GM12878 (cell line): ENCODE results near the gene RAB22A. TPM values are rescaled to one million over a fixed set of nuclear protein-coding genes. Genes with fewer than 3 reads are reported as not detected.

Experiments
- ATAC-seq: fragments of 200-7000 bp; cut with Tn5 transposase; 3 replicates; pipeline ENCODE4 v1.9.1; 2020; ENCODE audit warnings: mild to moderate bottlenecking, moderate library complexity
- BruUV-seq: library from RNA; stranded (reverse); fragments of 400-500 nt; replicated peaks from 2 replicates; lab custom pipeline; 2021; lab: Mats Ljungman, UMichigan
- CTCF ChIA-PET: fragments of 300-600 bp; sonication (Branson Sonifier 250); formaldehyde crosslinking; extraction: SDS; loops from one replicate; lab custom pipeline; 2021; ENCODE audit warnings: inconsistent platforms; lab: Yijun Ruan, JAX
- POLR2A ChIA-PET: fragments of 350-600 bp; formaldehyde crosslinking; extraction: SDS; loops from one replicate; lab custom pipeline; 2021; ENCODE audit warnings: inconsistent platforms; lab: Charles Lee
- RAD21 ChIA-PET: fragments of 300-600 bp; sonication (Branson Sonifier 250); formaldehyde crosslinking; loops from one replicate; lab custom pipeline; 2023; ENCODE audit warnings: antibody characterized with exemption; ENCODE audit not compliant: unreplicated experiment; lab: Charles Lee
- SMC1A ChIA-PET: fragments of 300-600 bp; sonication (Branson Sonifier 250); formaldehyde crosslinking; loops from one replicate; lab custom pipeline; 2023; ENCODE audit not compliant: unreplicated experiment, uncharacterized antibody; lab: Charles Lee
- DNase-seq: peaks from one replicate; pipeline ENCODE4 v3.0.0-alpha.2; 2011; ENCODE audit warnings: low read depth, low spot score
- FAIRE-seq: peaks from 3 replicates; lab custom pipeline; 2011; peaks lifted over from hg19 to GRCh38; lab: Jason Lieb, UNC
- H2AFZ ChIP-seq: 2 replicates; pipeline ENCODE4 v1.6.0; 2011; ENCODE audit warnings: low read depth, low read length, control low read depth; ENCODE audit not compliant: control insufficient read depth
- H3K27ac ChIP-seq: 2 replicates; pipeline ENCODE4 v1.5.1; 2011; ENCODE audit warnings: control low read depth; ENCODE audit not compliant: control insufficient read depth, insufficient read depth
- H3K27me3 ChIP-seq, 2 experiments: replicated peaks in 1 of 2; 2 replicates each; pipeline versions ENCODE4 v1.6.0 to v1.6.1; 2011; ENCODE audit warnings: low read length in 1 of 2; ENCODE audit not compliant: control insufficient read depth in 2 of 2, insufficient read depth in 2 of 2
- H3K36me3 ChIP-seq, 2 experiments: 2 replicates each; pipeline ENCODE4 v1.5.1; 2011; ENCODE audit warnings: low read length in 1 of 2; ENCODE audit not compliant: control insufficient read depth in 2 of 2, insufficient read depth in 2 of 2
- H3K4me1 ChIP-seq: 2 replicates; pipeline ENCODE4 v1.6.1; 2011; ENCODE audit warnings: mild to moderate bottlenecking, low read length, moderate library complexity, mixed read lengths; ENCODE audit not compliant: control insufficient read depth, insufficient read depth
- H3K4me2 ChIP-seq: 2 replicates; pipeline ENCODE4 v1.6.0; 2011; ENCODE audit warnings: control low read depth; ENCODE audit not compliant: control insufficient read depth, insufficient read depth
- H3K4me3 ChIP-seq: fragments of 200-600 bp; sonication (generic); 2 replicates; pipeline ENCODE4 v1.5.1; 2016
- H3K79me2 ChIP-seq: 2 replicates; pipeline ENCODE4 v1.6.0; 2011; ENCODE audit warnings: low read length; ENCODE audit not compliant: control insufficient read depth, insufficient read depth
- H3K9ac ChIP-seq: 2 replicates; pipeline ENCODE4 v1.8.0; 2011; ENCODE audit warnings: low read length, control low read depth, mixed read lengths; ENCODE audit not compliant: control insufficient read depth, insufficient read depth
- H3K9me3 ChIP-seq: replicated peaks from 3 replicates; pipeline ENCODE4 v1.5.1; 2011; ENCODE audit warnings: mild to moderate bottlenecking, low read length; ENCODE audit not compliant: control insufficient read depth, insufficient read depth
- H4K20me1 ChIP-seq: 2 replicates; pipeline ENCODE4 v1.6.0; 2011; ENCODE audit not compliant: control insufficient read depth, insufficient read depth
- BACH1 ChIP-seq: fragments of 450-650 bp; IDR thresholded peaks from 2 replicates; pipeline ENCODE4 v1.6.1; 2017; ENCODE audit warnings: mild to moderate bottlenecking, borderline replicate concordance
- NR2C2 ChIP-seq: IDR thresholded peaks from 2 replicates; pipeline ENCODE4 v1.6.1; 2011; ENCODE audit warnings: borderline replicate concordance, low read depth; ENCODE audit not compliant: control insufficient read depth, insufficient read length
- SPI1 ChIP-seq: IDR thresholded peaks from 2 replicates; pipeline ENCODE4 v1.6.1; 2011; ENCODE audit warnings: low read depth, mild to moderate bottlenecking, low read length, moderate library complexity, borderline replicate concordance; ENCODE audit not compliant: insufficient read depth
- SREBF2 ChIP-seq: IDR thresholded peaks from 2 replicates; pipeline ENCODE4 v1.6.1; 2012; ENCODE audit warnings: mild to moderate bottlenecking, low read length
- WGBS: methylation state at CpG from one replicate; pipeline ENCODE4 v1.1.6; 2016; ENCODE audit warnings: low lambda C conversion rate; ENCODE audit not compliant: insufficient replicate concordance, insufficient coverage; ENCODE audit errors: missing lambda C conversion rate; 5-methylcytosine and 5-hydroxymethylcytosine counted together
- in situ Hi-C: fragments of 300-500 bp; cut with MboI; formaldehyde crosslinking; loops from 9 replicates; pipeline ENCODE4 v1.14.3; 2018; ENCODE audit warnings: mixed read lengths
- intact Hi-C: fragments of 100-400 bp; cut with micrococcal nuclease; formaldehyde crosslinking; loops from one replicate; pipeline ENCODE4 v1.14.2; 2022; ENCODE audit not compliant: unreplicated experiment
- polyA plus RNA-seq, 11 experiments: library from polyadenylated mRNA; depleted of rRNA in 4 of 11; unstranded in 6 of 11; stranded (reverse) in 5 of 11; fragments of >200 nt; fragmentation: Nextera tagmentation in 4 of 11; fragmentation: Illumina TruSeq in 1 of 11; extraction: Ambion mirVana in 4 of 11; extraction: Trizol in 1 of 11; gene quantifications; 1 replicate in 1 of 11; 2 replicates in 10 of 11; pipeline versions ENCODE4 v1.2.1 to v1.2.3, GENCODE V29; 2011 to 2016; ENCODE audit warnings: inconsistent platforms in 2 of 11, missing spikeins in 2 of 11, low read depth in 1 of 11
- total RNA-seq, 4 experiments: library from RNA; depleted of rRNA in 3 of 4; stranded (reverse); fragments of >200 nt in 3 of 4; fragmentation: Illumina TruSeq in 1 of 4; extraction: Trizol in 1 of 4; gene quantifications; 2 replicates each; pipeline versions ENCODE4 v1.2.1 to v1.2.3, GENCODE V29; 2013 to 2021
- TF ChIP-seq, protein P1 (sequence below): IDR thresholded peaks from 2 replicates; pipeline ENCODE4 v1.6.1; 2012; ENCODE audit warnings: low read depth, low read length, improper control_type of control experiment
- TF ChIP-seq, protein P2 (sequence below): fragments of 450-650 bp; IDR thresholded peaks from 2 replicates; pipeline ENCODE4 v1.6.1; 2017; ENCODE audit warnings: mild to moderate bottlenecking
- TF ChIP-seq, protein P3 (sequence below): fragments of 450-650 bp; IDR thresholded peaks from 2 replicates; pipeline ENCODE4 v1.6.1; 2017; ENCODE audit warnings: mild to moderate bottlenecking, moderate library complexity

Gene RAB22A
- total and polyA plus RNA-seq, 10 of the 15 experiments (the other 5 are each of a cell fraction or from before 2014, with no cell fraction given) = 2.7 to 12.0 (median 10.0) TPM

DNA sequence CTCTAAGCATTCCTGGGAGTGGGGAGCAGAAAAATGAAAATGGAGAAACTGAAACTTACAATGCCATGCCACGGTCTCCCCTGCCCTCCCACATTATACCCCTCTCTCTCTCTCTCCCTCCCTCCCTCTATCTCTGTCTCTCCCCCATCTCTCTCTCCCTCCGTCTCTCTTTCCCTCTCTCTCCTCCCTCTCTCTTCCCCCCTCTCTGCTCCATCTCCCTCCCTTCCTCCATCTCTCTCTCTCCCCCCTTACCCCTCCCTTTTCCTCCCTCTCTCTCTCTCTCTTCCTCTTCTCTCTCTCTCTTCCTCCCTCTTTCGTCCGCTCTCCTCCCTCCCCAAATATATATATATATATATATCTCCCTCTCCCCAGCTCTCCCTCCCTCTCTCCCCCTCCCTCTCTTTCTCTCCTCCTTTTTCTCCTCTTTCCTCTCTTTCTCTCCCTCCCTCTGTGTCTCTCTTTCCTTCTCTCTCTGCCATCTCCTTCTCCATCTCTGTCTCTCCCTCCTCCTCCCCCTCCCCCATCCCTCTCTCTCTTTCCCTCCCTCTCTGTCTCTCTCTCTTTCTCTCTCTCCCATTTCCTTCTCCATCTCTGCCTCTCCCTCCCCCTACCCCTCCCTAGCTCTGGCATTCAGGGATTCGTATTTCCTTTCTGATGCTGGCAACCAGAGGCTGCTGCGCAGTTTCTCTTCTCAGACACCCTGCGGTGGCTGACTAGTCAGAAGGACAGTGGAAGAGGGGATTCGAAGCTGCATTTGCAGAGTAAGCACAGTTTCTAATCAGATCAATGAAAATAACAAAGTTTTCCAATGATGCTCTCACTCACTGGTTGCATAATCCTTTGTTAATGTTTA is 65.6 kb downstream of the RAB22A start:
- H3K4me1 ChIP-seq = no peaks in the 10 kb centered on the region; the same call in 1 of the 2 replicates
- no TSS peak for BruUV-seq
- no peak for ATAC-seq
- in situ Hi-C loops = no loop called here
- TF ChIP-seq SPI1 = no peak
- TF ChIP-seq SREBF2 = no peak
- TF ChIP-seq, protein P1, sequence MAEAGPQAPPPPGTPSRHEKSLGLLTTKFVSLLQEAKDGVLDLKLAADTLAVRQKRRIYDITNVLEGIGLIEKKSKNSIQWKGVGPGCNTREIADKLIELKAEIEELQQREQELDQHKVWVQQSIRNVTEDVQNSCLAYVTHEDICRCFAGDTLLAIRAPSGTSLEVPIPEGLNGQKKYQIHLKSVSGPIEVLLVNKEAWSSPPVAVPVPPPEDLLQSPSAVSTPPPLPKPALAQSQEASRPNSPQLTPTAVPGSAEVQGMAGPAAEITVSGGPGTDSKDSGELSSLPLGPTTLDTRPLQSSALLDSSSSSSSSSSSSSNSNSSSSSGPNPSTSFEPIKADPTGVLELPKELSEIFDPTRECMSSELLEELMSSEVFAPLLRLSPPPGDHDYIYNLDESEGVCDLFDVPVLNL = no peak
- TF ChIP-seq BACH1 = no peak
- no peak for TF ChIP-seq NR2C2
- TF ChIP-seq, protein P2, sequence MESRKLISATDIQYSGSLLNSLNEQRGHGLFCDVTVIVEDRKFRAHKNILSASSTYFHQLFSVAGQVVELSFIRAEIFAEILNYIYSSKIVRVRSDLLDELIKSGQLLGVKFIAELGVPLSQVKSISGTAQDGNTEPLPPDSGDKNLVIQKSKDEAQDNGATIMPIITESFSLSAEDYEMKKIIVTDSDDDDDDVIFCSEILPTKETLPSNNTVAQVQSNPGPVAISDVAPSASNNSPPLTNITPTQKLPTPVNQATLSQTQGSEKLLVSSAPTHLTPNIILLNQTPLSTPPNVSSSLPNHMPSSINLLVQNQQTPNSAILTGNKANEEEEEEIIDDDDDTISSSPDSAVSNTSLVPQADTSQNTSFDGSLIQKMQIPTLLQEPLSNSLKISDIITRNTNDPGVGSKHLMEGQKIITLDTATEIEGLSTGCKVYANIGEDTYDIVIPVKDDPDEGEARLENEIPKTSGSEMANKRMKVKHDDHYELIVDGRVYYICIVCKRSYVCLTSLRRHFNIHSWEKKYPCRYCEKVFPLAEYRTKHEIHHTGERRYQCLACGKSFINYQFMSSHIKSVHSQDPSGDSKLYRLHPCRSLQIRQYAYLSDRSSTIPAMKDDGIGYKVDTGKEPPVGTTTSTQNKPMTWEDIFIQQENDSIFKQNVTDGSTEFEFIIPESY = no peak
- TF ChIP-seq, protein P3, sequence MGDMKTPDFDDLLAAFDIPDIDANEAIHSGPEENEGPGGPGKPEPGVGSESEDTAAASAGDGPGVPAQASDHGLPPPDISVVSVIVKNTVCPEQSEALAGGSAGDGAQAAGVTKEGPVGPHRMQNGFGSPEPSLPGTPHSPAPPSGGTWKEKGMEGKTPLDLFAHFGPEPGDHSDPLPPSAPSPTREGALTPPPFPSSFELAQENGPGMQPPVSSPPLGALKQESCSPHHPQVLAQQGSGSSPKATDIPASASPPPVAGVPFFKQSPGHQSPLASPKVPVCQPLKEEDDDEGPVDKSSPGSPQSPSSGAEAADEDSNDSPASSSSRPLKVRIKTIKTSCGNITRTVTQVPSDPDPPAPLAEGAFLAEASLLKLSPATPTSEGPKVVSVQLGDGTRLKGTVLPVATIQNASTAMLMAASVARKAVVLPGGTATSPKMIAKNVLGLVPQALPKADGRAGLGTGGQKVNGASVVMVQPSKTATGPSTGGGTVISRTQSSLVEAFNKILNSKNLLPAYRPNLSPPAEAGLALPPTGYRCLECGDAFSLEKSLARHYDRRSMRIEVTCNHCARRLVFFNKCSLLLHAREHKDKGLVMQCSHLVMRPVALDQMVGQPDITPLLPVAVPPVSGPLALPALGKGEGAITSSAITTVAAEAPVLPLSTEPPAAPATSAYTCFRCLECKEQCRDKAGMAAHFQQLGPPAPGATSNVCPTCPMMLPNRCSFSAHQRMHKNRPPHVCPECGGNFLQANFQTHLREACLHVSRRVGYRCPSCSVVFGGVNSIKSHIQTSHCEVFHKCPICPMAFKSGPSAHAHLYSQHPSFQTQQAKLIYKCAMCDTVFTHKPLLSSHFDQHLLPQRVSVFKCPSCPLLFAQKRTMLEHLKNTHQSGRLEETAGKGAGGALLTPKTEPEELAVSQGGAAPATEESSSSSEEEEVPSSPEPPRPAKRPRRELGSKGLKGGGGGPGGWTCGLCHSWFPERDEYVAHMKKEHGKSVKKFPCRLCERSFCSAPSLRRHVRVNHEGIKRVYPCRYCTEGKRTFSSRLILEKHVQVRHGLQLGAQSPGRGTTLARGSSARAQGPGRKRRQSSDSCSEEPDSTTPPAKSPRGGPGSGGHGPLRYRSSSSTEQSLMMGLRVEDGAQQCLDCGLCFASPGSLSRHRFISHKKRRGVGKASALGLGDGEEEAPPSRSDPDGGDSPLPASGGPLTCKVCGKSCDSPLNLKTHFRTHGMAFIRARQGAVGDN = no peak
- TF ChIP-seq, all 136 proteins: peak for 0
- SMC1A ChIA-PET = no interaction called here
- Histone ChIP-seq H3K9ac (no peak overlapping the region), H3K4me3 (no peak overlapping the region), H3K79me2 (no peaks in the 10 kb centered on the region), H2AFZ (no peak overlapping the region), H3K27ac (no peak overlapping the region), H3K36me3 (no peaks in the 10 kb centered on the region), H3K4me2 (no peak overlapping the region), H4K20me1 (no peaks in the 10 kb centered on the region), H3K9me3 (no peaks in the 10 kb centered on the region), H3K27me3 (no peaks in the 10 kb centered on the region)
- RAD21 ChIA-PET = no interaction called here
- intact Hi-C loops = no loop called here
- 47% methylated on average over 8 of the region's 8 CpGs for WGBS
- POLR2A ChIA-PET = no interaction called here
- FAIRE-seq = no peak
- DNase-seq = no peak
- CTCF ChIA-PET = no interaction called here
